ENCODE results near the gene IFT43. TPM values are rescaled to one million over a fixed set of nuclear protein-coding genes. Genes with fewer than 3 reads are reported as not detected.

Gene IFT43
- polyA plus RNA-seq, 12 donors: 19.6 to 27.0 (median 22.3) TPM; not detected in 2

Other genes starting within 250 kb of the IFT43 start
- gene TGFB3, start 3.8 kb upstream of the IFT43 start, polyA plus RNA-seq (ENCODE audit: insufficient read length in 12 of 12): 100 to 1,000 TPM in 8 of 12 donors, 10 to 100 TPM in 4; 69.4 to 750 (median 111) TPM
- gene GPATCH2L, start 166.2 kb downstream of the IFT43 start, polyA plus RNA-seq (ENCODE audit: insufficient read length in 12 of 12): 10 to 100 TPM in 11 of 12 donors, not detected in 1; 19.9 to 30.0 (median 25.3) TPM

Data from muscle of arm (tissue), 12 donors.